Mucosa of gallbladder (tissue), 1 donor: ENCODE data around the gene TBX2. TPM values are rescaled to one million over a fixed set of nuclear protein-coding genes. Genes with fewer than 3 reads are reported as not detected.

Experiments used
- DNase-seq: peaks from one replicate; pipeline ENCODE4 v3.0.0-alpha.2; 2020; ENCODE audit warnings: low spot score
- total RNA-seq: library from RNA; stranded (reverse); gene quantifications from one replicate; pipeline ENCODE4 v1.2.1, GENCODE V29; 2021
- donor health status: DM: no; HTN: no; CAD: no.

The TBX2 gene
- total RNA-seq, 1 donor from 2014 or later = 33.9 TPM

DNA sequence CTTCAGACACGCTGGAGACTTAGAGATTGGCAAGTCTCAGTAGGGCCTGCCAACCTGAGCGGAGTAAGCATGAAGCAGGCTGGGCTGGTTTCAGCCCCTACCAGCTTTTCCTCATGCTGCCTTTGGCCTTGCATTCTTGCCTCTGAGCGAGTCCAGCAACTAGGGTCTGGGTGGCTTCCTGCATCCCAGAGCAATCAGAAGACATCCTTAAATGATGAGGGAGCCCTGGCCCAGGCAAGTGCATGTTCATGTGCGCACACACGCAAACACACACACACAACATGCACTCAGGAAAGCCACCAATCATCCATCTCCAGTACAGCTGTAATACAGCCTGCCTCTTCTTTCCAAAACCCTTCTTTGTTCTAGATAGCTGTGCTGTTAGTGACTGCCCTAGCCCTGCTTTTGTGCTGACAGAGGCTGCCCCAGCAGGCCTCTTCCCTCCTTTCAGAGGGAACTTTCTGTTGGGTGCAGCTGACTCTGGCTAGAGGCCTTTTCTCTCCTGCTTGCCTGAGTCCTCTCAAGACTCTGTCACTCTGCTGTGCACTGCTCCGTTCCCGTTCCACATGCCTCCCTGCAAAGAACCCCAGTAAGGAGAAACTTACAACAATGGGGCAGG, 30.7 kb upstream of the TBX2 start:
- DNase-seq = no peak

DNA sequence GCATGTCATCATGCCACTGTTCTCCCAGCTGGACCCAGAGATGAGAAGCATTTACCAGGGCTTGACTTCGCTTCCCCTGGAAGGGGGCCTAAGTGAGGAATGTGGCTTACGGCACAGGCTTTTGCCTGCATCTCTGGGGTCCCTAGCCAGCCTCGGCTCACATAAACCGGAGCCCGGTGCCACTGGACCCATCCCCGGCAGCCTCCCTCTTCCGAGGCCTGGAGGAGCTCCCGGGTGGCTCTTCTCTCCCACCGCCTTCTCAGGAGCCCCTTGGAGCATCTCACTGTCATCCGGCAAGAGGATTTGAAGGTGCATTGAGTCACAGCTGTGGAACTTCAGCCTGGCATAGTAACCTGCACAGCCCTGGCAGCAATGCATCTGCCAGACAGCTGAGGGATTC, 29.9 kb upstream of the TBX2 start:
- no peak for DNase-seq

GRCh38 chr17:61371179-61371578, 28.5 kb upstream of the TBX2 start:
- DNase-seq = no peak

DNA sequence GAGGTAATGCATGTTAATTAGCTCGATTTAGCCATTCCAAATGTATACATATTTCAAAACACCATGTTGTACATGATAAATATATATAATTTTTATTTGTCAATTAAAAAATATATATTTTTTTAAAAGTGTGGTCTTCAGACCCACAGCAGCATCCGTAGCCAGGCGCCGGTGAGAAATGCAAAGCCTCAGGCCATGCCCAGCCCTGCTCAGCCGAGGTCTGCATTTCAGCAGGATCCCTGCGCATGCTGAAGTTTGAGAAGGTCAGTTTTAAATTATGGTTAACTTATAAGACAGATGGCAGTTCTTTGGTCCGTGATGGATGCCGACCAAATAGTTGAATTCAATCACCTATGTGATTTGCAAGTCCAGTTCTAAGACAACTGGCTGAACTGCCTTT, 28.0 kb upstream of the TBX2 start:
- no peak for DNase-seq

GRCh38 chr17:61372436-61372835, 27.2 kb upstream of the TBX2 start:
- no peak for DNase-seq

- DNase-seq = no peak
Observed at GRCh38 chr17:61376931-61377838, 22.5 kb upstream of the TBX2 start.

GRCh38 chr17:61378658-61379456, 20.8 kb upstream of the TBX2 start:
- DNase-seq = no peak

GRCh38 chr17:61379457-61380216, 20.0 kb upstream of the TBX2 start:
- DNase-seq = no peak

GRCh38 chr17:61380217-61380835, 19.3 kb upstream of the TBX2 start:
- DNase-seq = no peak

DNA sequence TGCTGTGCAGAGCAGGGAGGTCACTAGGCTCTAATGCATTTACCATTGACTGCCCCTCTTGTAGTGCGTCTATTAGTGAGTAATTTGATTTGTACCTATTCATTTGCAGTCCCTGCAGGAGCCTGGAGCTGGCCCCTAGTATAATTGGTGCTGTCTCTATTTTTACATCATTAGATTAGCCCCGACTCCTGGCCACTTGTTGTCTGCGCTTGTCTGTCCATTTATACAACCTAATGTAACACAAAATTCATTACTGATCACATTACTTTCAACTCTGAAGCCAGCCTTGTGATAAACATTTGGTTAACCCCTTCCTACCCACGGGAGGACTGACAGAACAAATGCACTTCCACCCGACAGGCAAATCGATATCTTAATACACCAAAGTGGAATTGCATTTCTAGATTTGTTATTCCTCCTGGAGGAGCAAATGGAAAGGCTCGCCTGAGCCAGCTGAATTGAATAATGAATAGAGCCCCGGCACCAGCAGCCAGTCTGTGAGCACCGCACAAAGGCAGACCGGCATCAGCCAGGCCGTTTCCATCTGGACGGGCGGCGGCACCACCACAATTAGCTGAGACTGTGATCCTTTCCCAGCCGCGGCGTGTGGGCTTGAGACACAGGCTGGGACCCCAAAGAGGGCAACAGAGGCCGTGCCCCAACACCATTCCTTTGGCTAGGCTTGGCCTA, 18.7 kb upstream of the TBX2 start:
- no peak for DNase-seq

GRCh38 chr17:61381537-61381936, 18.1 kb upstream of the TBX2 start:
- DNase-seq = no peak

- DNase-seq = no peak
Observed at GRCh38 chr17:61382796-61383688, 16.6 kb upstream of the TBX2 start.

DNA sequence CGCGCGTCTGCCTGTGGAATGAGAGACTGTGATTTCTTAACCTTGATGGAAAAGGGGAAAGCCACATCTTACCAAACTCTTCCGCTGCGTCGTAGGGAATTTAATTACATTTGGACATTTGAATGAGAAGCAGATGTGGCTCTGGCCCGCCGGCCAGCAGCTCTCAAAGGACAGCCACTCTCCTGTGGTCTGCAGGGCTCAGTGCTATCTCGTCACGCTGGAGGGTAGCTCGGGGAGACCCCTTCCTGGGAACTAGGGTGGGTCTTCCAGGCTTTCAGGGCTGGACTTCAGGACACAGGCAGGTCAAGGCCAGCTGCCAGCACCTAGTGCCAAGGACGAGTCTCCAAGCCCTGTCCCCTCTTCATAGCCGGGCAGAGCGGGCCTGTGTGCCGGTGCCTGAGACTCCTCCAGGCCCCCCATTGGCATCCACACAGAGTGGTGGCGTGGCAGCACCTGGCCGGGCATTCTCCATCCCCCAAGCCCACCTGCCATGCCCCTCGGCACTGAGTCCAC, 15.9 kb upstream of the TBX2 start:
- DNase-seq = no peak

- no peak for DNase-seq
Observed at GRCh38 chr17:61384354-61384691, 15.3 kb upstream of the TBX2 start.

DNA sequence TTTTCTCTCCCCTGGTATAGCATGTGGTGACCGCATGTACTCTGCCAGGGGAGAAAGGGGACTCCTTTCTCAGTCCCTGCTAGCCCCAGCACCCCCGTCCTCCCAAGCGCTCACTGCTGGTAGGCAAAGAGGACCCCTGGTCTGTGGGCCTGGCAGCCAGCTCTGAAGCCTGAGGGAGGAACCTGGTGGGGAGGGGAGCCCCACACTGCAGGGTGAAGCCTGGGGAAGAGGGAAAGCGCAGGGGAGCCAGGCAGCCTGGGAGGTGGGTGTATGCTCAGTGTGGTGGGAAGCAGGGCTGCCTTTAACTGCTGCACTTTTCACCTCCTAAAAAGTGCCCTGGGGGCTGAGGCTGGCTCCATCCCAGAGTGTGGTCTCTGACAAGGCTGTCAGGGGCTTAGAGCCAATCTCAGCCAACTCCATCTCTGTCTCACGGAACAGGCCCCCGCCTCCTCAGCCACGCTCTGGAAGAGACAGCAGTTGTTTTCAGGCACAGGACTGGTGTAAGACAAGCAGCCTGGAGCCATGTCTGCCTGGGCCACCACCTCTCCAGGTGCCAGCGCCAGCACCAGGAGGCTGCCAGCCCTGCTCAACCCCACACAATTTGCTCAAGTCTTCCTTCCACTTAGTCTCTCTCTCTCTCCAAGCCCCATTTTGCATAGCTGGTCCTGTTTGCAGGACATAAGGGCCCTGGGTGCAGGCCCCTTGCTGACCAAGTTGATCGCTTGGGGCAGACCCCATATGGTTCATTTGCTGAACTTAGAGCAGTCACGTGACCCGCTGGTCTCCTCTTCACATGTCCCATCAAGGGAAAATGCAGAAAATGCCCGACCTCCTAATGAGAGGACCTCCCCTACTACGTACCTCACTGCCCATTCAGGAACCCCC, 14.7 kb upstream of the TBX2 start:
- DNase-seq = no peak

DNA sequence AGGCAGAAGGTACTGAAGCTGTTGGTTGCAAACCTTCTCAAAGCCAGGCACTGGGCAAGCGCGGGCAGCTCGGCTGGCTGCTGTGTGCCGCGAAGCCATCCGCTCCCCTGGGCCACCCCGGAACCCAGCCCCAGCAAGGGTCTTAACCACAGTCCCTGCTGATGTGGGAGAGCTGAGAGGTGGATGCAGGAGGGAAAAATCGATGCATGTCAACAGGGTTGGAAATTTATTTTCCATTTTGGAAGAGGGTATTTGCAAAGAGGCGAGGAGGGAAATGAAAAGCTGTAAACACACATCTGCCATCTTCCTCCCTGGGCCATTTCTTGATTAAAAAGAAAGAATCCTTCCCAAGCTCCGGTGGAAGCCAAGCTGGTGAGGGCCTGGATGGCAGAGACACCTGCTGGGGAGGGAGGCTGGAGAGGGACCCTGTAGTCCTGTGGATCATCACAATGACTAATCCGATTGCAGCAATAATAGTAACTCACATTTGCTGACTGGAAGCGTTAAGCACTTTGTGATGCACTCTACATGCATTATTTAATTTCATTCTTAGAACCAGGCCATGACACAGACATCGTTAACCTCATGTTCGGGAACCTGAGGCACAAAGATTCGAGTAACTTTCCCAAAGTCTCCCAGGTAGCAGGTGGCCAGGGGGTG, 13.9 kb upstream of the TBX2 start:
- DNase-seq = no peak

- no peak for DNase-seq
Observed at GRCh38 chr17:61386251-61386650, 13.4 kb upstream of the TBX2 start.

DNA sequence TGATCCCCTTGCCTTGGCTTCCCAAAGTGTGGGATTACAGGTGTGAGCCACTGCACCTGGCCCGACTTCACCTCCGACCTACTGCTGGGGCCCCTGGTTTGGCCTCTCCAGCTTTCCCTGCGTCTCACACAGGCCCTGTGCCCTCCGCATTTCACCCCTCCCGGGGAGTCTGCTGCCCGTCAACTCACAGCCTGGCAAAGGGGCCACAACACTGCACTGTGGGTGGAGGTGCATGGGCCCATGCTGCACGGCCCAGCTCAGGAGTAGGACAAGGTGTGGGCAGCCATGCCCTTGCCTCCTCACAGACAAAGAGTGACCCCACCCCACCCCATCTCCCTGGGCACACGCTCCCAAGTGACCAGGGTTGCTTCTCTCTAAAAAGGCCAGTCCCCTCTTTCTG, 12.6 kb upstream of the TBX2 start:
- no peak for DNase-seq
